Measurements from ENCODE around the gene STIM1. TPM values are rescaled to one million over a fixed set of nuclear protein-coding genes. Genes with fewer than 3 reads are reported as not detected.

The STIM1 gene
- total and polyA plus RNA-seq, 7 donors: 5.3 to 44.8 (median 29.3) TPM

DNA sequence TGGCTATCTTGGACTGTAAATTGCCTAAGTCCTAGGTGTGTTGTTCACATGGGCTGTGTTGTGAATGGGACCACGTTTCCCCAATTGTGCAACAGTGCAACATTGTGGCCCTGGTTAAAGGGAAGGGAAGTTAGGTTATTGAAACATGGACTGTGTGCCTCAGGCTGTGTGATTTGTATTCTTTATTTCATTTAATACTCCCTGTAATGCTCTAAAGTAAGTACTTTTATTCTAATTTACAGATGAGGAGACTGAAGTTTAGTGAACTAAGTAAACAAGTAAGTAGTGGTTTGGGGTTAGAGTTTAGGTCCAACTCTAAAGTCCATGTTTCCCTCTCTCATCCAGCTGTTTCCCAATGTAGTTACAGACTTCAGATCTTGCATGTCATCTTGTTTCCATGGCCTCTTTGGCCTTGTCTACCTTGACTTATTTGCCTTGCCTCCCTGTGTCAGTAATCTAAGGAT is 77.7 kb downstream of the STIM1 start:
- Histone ChIP-seq H3K9me3 (no peaks in the 10 kb centered on the region), H3K4me1 (peaks cover 0 to 41% (median 29%) of the 10 kb centered on the region in 4 donors), H3K4me3 (no peak overlapping the region), H3K27me3 (no peaks in the 10 kb centered on the region), H3K27ac (no peak overlapping the region), H3K36me3 (no peaks in the 10 kb centered on the region)
- no peak for DNase-seq
- no peak for TF ChIP-seq EP300 (IDR thresholded peaks at IDR 0.05)
- TF ChIP-seq POLR2A (IDR thresholded peaks at IDR 0.05): no peak
- no peak for TF ChIP-seq POLR2AphosphoS5 (IDR thresholded peaks at IDR 0.05)
- 80 to 84% methylated on average over 1 of the region's 1 CpG for WGBS, 2 donors
- intact Hi-C loops (cut with DNase I): no loop called here

DNA sequence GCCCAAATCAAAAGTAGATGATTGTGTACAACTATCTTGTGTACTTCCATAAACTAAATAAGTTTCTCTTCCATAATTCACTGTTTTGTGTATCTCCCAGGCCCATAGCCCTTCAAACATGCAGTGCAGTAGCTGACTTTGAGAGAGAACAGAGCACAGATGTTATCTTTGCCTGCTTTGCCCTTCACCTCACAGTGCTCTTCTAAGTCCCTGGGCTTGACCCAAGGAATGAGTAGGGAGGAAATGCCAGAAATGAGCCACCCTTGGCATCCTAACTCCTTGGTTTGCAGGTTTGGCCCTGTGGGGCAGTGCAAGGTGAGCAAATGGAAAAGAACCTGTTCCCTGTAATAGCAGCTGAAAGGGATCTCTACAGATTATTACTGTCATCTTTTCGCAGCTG is 79.2 kb downstream of the STIM1 start:
- Histone ChIP-seq H3K4me1 (peaks cover 0 to 33% (median 23%) of the 10 kb centered on the region in 4 donors), H3K36me3 (no peaks in the 10 kb centered on the region), H3K27me3 (no peaks in the 10 kb centered on the region), H3K27ac (peak overlapping the region in 1 of 4 donors; percentile 2), H3K4me3 (no peak overlapping the region), H3K9me3 (no peaks in the 10 kb centered on the region)
- 86 to 97% methylated on average over 1 of the region's 1 CpG for WGBS, 2 donors
- intact Hi-C loops (cut with DNase I): no loop called here
- TF ChIP-seq EP300 (IDR thresholded peaks at IDR 0.05) (no peak), POLR2A (IDR thresholded peaks at IDR 0.05) (no peak), POLR2AphosphoS5 (IDR thresholded peaks at IDR 0.05) (no peak)
- TF ChIP-seq, protein P1, sequence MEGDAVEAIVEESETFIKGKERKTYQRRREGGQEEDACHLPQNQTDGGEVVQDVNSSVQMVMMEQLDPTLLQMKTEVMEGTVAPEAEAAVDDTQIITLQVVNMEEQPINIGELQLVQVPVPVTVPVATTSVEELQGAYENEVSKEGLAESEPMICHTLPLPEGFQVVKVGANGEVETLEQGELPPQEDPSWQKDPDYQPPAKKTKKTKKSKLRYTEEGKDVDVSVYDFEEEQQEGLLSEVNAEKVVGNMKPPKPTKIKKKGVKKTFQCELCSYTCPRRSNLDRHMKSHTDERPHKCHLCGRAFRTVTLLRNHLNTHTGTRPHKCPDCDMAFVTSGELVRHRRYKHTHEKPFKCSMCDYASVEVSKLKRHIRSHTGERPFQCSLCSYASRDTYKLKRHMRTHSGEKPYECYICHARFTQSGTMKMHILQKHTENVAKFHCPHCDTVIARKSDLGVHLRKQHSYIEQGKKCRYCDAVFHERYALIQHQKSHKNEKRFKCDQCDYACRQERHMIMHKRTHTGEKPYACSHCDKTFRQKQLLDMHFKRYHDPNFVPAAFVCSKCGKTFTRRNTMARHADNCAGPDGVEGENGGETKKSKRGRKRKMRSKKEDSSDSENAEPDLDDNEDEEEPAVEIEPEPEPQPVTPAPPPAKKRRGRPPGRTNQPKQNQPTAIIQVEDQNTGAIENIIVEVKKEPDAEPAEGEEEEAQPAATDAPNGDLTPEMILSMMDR (IDR thresholded peaks at IDR 0.05): no peak
- no peak for DNase-seq

- no peak overlapping the region for H3K4me3 ChIP-seq
- DNase-seq: no peak
- H3K36me3 ChIP-seq: no peaks in the 10 kb centered on the region
- H3K27me3 ChIP-seq: no peaks in the 10 kb centered on the region
- H3K27ac ChIP-seq: no peak overlapping the region
- peaks cover 0 to 28% (median 17%) of the 10 kb centered on the region in 4 donors for H3K4me1 ChIP-seq
- intact Hi-C loops (cut with DNase I): no loop called here
- 95 to 99% methylated on average over 1 of the region's 1 CpG for WGBS, 2 donors
- H3K9me3 ChIP-seq: no peaks in the 10 kb centered on the region
- TF ChIP-seq, protein P1 (IDR thresholded peaks at IDR 0.05): no peak
- TF ChIP-seq EP300 (IDR thresholded peaks at IDR 0.05): no peak
- no peak for TF ChIP-seq POLR2A (IDR thresholded peaks at IDR 0.05)
- no peak for TF ChIP-seq POLR2AphosphoS5 (IDR thresholded peaks at IDR 0.05)
These were observed 81.1 kb downstream of the STIM1 start for GRCh38 chr11:3936517-3936916.

GRCh38 chr11:3939211-3939610 is 83.7 kb downstream of the STIM1 start:
- intact Hi-C loops (cut with DNase I): no loop called here
- DNase-seq: no peak
- H3K9me3 ChIP-seq: no peaks in the 10 kb centered on the region
- no peak overlapping the region for H3K4me3 ChIP-seq
- TF ChIP-seq POLR2AphosphoS5 (IDR thresholded peaks at IDR 0.05): no peak
- peaks cover 0 to 46% (median 29%) of the 10 kb centered on the region in 4 donors for H3K4me1 ChIP-seq
- H3K27me3 ChIP-seq: no peaks in the 10 kb centered on the region
- no peaks in the 10 kb centered on the region for H3K36me3 ChIP-seq
- H3K27ac ChIP-seq: peak overlapping the region in 1 of 4 donors; percentile 47

GRCh38 chr11:3939651-3940190 is 84.3 kb downstream of the STIM1 start:
- intact Hi-C loops (cut with DNase I): no loop called here
- WGBS, 2 donors: 81 to 83% methylated on average over 2 of the region's 2 CpGs
- Histone ChIP-seq H3K27me3 (no peaks in the 10 kb centered on the region), H3K36me3 (no peaks in the 10 kb centered on the region), H3K27ac (peak overlapping the region in 2 of 4 donors; percentile 10 to 47), H3K4me3 (no peak overlapping the region), H3K4me1 (peaks cover 0 to 46% (median 28%) of the 10 kb centered on the region in 4 donors), H3K9me3 (no peaks in the 10 kb centered on the region)
- no peak for DNase-seq
- TF ChIP-seq POLR2AphosphoS5 (IDR thresholded peaks at IDR 0.05): peak in 1 of 4 donors; percentile 17
- no peak for TF ChIP-seq POLR2A (IDR thresholded peaks at IDR 0.05)

- no peak for TF ChIP-seq POLR2AphosphoS5 (IDR thresholded peaks at IDR 0.05)
- no peak for TF ChIP-seq POLR2A (IDR thresholded peaks at IDR 0.05)
- no peak for TF ChIP-seq EP300 (IDR thresholded peaks at IDR 0.05)
- TF ChIP-seq, protein P1 (IDR thresholded peaks at IDR 0.05): no peak
- H3K36me3 ChIP-seq: no peaks in the 10 kb centered on the region
- peak overlapping the region in 1 of 4 donors; percentile 2 for H3K27ac ChIP-seq
- peaks cover 0 to 56% (median 40%) of the 10 kb centered on the region in 4 donors for H3K4me1 ChIP-seq
- intact Hi-C loops (cut with DNase I): no loop called here
- DNase-seq: no peak
- H3K4me3 ChIP-seq: no peak overlapping the region
- H3K27me3 ChIP-seq: no peaks in the 10 kb centered on the region
- 51 to 54% methylated on average over 3 of the region's 3 CpGs for WGBS, 2 donors
- no peaks in the 10 kb centered on the region for H3K9me3 ChIP-seq
These were observed 86.9 kb downstream of the STIM1 start for GRCh38 chr11:3942160-3942955.

Measured in sigmoid colon (tissue), 7 donors.